Fibroblast of skin of left biceps (primary cell): ENCODE measurements around the gene YIF1A.
"Not testable (repeated sequence)": the region's sequence is repeated elsewhere in the genome, so short reads cannot be mapped to it uniquely, and the experiment has no call there.

ENCODE experiments used
- DNase-seq, 2 experiments: peaks; one replicate each; pipeline ENCODE4 v3.0.0-alpha.2; 2013; ENCODE audit warnings: low read depth in 2 of 2

Gene YIF1A

DNA sequence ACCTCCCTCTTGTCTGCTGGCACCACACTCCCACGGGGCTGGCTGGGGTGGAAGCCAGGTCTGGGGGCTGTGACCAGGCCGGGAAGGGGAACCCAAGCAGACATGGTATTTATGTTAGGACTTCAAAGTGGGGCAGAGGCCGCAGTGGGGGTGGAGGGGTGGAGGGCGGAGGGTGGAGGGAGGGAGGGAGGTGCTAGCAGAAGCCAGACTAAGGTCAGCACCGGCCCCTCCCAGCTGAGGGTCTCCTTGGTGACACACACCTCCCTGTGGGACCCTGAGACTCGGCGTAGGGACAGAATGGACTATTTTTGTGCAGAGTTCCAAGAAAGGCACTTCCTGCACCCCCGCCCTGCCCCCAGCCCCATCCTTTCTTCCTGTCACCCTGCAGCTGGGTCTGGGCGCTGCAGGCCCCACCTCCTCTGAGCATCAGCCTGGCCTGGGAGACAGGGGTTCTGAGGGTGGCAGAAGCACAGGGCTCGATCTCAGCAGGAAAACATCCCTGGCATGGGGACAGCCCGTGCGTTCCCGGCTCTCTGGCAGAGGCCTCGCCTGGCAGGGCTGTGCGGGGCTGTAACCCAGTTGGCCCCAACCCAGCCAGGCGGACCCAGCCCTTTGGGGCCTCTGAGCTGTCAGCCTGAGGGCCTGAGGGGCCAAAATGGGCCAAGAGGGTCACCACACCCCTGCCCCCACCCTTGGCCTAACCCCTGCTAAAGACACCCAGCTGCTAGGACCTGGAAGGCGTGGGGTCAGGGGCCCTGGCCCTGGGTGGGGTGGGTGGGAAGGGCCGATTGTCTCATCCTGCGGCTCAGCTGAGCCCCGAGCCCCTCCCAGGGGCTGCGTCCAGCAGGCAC is 37.5 kb upstream of the YIF1A start:
- no peak for DNase-seq

DNA sequence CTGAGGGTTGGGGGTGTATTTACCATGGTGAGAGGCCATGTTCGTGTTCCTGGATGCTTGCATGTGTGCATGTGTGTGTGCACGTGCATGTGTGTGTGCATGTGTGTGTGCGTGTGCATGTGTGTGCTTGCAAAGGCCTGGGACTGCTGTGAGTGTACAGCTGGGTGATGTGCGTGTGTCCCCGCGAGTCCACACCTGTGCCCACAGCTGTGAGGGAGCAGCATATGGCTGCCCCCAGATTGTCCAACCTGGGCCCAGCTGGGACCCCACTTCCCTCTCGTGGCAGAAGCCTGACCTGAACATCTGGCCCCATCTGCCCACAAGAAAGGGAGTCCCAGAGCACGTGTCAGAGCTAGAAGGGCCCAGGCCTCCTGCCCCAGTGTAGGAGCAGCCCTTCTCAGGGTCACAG is 36.3 kb upstream of the YIF1A start:
- no peak for DNase-seq

DNA sequence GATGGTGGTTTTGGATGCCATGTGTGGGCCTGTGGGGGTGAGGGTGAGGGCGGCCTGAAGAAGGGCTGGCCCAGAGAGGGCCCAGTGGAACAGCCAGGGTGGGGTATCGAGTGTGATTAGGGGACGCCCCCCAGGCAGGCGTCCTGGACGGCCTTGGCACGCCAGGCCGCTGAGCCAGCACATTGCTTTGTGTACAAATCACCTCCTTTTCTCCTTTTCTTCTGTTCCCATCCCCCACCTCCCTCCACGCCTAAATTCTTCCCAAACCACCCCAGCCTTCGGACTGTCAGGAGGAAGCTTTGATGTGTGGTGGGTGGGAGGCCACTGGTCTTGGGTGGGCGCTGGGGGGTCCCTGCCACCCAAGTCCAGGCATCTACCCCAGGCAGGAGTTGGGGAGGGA is 35.7 kb upstream of the YIF1A start:
- DNase-seq, result peak in 1 of 2 experiments; percentile 29

DNA sequence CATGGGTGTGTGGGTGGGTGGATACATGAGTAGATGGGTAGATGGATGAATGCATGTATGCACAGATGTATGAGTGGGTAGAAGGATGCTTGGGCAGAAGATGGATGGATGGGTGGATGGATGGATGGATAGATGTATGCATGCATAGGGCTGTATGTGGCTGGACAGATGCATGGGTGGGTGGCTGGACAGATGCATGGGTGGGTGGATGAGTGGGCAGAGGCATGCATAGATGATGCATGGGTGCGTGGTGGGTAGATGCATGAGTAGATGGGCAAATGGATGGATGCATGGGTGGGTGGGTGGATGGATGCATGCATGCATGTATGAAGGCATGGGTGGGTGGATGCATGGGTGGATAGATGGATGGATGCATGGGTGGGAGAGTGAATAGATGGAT is 34.7 kb upstream of the YIF1A start:
- no peak for DNase-seq

DNA sequence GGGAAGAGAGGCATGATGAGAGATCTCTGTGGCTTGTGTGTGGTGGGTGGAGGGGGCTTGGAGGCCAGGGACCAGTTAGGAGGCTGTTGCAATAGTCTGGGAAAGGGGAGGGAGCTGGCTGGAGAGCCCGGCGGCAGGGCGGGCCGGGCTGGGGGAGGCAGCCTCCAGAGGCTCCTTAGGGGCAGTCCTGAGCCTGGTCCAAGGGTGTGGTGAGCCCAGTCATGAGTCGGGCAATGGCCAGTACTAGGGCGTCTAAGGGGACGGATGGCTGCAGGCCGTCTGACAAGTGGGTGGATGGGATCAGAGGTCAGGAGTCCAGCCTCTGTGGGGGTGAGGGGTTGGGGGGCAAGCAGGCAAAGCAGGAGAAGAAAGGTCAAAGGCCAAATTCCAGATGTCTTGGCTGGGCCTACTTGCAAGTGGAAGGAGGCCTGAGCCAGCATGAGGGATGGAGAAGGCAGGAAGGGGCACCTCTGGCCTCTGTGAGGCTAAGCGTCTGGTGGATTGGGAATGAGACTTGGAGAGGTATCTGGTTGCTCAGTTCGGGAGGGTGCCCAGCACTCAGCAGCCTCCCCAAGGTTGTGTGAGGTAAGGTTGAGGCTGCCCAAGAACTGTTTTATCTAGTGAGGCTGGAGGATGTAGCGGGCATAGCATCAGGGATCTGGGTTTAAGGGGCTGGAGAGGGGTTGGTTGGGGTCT is 33.9 kb upstream of the YIF1A start:
- no peak for DNase-seq

DNA sequence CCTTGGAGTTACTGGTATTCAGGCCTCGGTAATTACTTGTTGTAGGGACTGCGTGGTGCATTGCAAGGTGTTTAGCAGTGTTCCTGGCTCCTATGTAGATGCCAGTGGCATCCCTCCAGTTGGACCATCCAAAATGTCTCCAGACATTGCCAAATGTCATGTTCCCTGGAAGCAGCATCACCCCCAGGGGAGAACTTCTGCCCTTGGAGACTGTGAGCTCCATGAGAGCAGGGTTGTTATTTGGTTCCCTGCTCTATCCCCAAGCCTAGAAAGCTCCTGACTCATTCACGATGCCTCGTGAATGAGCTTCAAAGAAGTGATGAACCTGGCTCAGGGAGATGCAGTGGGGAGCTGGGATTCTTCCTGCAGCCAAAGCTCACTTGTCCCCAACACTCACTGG is 32.7 kb upstream of the YIF1A start:
- no peak for DNase-seq

DNA sequence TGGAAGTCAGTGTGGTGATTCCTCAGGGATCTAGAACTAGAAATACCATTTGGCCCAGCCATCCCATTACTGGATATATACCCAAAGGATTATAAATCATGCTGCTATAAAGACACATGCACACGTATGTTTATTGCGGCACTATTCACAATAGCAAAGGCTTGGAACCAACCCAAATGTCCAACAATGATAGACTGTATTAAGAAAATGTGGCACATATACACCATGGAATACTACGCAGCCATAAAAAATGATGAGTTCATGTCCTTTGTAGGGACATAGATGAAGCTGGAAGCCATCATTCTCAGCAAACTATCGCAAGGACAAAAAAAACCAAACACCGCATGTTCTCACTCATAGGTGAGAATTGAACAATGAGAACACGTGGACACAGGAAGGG is 31.8 kb upstream of the YIF1A start:
- not testable (repeated sequence) for DNase-seq

DNA sequence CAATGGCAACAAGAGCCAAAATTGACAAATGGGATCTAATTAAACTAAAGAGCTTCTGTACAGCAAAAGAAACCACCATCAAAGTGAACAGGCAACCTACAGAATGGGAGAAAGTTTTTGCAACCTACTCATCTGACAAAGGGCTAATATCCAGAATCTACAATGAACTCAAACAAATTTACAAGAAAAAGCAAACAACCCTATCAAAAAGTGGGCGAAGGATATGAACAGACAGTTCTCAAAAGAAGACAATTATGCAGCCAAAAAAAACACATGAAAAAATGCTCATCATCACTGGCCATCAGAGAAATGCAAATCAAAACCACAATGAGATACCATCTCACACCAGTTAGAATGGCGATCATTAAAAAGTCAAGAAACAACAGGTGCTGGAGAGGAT is 31.3 kb upstream of the YIF1A start:
- DNase-seq, result not testable (repeated sequence)

DNA sequence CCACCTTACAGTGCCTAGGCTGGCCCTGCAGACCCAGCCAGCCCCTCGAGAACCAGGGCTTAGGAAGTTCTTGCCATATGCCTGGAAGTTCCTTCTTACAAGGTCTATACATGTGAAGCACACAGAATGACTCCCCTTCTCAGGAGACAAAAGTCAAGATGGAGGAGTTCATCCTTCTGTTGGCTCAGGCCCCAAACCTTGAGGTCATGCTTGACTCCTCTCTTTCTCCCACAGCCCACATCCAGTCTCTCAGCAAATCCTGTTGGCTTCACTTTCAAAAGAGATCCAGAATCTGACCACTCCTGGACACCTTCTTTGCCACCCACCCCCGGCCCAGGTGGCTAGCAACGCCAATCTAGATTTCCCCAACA is 29.6 kb upstream of the YIF1A start:
- no peak for DNase-seq

DNA sequence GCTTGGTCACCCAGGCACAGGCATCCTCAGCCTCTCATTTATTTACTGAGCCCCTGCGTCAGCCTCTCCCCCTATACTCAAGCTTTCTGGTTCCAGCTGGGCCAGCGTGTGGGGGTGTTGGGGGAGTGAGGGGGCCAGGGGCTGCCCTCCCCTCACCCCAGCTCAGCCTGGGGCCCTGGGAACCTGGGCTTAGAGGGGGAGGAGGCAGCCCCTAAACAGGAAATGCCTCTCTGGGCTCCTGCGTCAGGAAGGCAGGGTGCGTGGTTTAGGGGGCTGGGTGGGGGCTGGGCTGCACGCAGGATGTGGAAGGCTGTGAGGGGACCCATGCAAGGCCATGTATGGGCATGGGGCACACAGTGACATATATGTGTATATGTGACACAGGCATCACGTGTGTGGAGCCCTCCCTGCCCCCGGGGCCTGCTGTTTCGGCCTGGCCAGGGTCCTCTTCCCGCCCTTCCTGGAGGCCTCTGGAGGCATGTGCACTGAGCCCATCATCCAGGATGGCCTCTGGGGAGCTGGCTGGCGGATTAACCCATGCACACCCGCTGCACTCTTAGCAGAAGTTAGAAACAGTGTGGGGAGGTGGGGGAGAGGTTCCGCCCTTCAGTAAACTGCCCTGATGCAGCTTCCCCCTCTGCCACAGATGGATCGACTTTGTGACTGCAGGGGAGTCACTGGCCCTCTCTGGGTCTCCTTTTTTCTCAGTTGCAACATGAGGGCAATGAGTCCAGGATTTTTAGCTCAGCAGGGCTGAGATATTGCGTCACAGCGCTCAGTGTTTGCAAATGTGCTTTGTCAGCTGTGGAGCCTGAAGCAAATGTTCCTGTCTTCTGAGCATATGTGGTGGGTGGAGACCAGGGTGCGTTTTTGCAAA is 29.0 kb upstream of the YIF1A start:
- peak; percentile 76 to 79 for DNase-seq

DNA sequence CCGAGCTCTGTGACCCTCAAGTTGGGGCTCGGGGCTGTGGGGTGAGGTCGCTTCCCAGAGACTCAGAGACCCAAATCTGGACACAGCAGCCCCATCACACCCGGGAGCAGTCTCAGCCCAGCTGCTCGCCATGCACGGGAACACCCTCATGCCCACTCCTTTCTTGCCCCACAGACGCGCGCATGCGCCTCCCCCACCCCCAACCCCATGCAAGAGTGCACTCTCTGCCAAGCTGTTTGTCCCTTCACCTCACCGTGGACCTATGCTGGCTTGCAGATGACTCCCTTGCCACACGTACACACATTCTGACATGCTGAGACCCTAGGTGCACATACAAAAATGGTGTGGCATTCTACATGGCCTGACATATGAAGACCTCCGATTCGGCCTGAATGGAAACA is 28.4 kb upstream of the YIF1A start:
- DNase-seq, result peak; percentile 35 to 48

DNA sequence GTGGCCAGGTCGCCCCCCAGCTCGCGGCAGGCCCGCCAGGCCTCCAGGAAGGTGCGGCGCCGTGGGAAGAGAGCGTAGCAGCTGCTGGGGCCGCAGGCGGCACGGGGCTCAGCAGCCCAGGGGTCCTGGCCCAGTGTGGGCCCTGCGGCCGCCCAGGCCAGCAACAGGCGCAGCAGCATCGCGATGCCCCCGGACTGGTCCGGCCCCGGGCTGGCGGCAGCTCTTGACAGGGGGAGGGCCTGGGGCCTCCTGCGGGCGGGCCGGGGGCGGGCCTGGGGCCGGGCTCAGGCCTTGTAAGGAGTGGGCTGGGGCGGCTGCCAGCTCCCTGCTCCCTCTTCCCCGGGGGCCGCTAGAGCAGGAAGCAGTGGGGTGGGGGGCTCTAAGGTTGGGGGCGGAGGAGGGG is 27.9 kb upstream of the YIF1A start, which contains the start of gene CD248:
Gene CD248 (minus strand): TSS at position 196 of the 403 bp plus-strand sequence. CDS start 17 bp downstream, at position 179.
- peak; percentile 80 for DNase-seq

DNA sequence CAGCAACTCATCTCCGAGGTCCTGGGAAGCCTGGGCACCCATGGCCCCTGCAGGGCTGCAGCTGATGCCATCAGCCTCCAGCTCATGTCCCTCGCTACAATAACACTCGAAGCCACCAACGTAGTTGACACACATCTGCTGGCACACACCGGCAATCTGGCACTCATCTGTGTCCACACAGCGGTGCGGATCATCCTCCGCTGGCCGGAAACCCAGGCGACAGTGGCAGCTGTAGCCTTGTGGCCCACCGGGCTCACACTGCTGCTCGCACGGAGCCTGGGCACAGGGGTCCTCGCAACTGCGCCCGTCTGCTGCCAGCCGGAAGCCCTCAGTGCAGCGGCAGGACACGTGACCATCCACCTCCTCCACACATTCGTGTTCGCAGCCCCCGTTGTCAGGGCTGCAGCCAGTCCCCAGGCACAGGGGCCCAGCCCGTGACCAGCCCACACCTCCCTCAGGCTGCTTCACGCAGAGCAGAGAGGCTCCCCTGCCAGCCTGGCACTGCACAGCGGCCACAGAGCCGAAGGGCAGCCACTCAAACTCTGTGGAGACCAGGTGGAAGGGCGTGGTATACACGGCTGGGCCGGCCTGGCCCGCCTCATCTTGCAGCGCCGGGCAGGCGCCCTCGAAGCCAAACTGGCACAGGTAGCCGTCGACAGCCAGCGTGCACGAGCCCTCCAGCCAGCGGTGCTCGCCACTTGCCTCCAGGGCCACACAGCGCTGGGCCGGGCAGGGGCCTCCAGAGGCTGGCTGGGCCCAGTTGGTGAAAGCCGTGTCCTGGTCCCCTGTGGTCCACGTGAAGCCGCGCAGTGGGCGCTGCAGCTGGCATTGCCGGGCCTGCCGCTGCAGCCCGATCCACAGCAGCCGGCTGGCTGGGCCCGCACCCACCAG is 27.2 kb upstream of the YIF1A start:
- DNase-seq, result no peak

DNA sequence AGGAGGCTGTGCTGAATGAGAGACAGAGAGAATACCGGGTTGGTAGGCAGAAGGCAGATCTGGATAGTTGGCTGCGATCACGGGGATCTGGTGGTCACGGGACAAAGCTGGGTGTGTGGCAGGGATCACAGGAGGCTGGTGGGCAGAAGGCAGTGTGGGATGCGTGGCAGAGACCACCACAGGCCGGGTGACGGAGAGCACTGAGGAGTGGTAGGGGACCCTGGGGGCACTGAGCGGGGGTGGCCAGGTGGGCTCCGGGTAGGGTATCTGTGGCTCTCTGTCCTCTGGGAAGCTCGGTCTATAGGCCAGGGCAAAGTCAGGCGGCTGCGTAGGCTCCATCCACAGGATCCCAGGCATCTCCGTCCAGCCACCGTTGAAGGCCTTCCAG is 26.5 kb upstream of the YIF1A start:
- no peak for DNase-seq

DNA sequence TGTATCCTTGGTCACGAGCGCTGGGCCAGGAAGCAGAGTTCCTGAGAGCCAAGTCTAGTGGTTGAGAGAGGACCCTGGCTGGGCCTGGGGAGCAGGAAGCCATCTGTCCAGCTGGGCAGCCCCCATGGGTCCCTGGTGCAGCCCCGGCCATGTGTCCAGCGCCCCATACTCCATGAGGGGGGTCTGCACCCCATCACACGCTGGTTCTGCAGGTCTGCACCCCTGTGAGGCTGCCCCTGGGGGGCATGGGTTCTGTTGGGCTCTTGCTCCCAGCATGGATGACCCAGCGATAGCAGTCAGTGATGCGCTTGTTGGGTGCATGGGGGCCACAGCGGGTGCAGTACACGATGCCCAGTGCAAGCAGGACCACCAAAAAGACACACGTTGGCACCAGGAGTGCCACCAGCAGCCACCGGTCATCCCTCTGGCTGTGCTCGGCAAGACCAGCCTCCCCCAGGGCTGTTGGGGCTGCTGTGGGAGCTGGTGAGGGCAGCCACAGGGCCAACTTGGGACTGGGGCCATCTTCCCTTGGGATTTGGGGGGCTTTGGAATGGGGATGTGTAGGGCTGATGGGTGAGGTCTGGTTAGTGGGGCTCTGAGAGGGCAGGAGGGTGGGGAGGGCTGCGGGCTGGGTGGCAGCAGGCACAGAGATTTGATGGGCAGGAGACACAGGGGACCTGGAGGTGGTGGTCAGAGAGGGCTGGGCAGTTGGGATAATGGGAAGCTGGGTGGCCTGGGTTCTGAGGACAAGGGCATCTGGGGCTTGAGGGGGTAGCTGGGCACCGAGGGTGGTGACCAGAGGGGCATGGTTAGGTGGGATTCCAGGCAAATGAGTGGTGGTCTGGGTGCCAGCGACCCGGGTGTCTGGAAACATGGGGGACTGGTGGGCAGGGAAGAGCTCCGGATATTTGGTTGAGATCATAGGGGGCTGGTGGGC is 25.9 kb upstream of the YIF1A start:
- no peak for DNase-seq

DNA sequence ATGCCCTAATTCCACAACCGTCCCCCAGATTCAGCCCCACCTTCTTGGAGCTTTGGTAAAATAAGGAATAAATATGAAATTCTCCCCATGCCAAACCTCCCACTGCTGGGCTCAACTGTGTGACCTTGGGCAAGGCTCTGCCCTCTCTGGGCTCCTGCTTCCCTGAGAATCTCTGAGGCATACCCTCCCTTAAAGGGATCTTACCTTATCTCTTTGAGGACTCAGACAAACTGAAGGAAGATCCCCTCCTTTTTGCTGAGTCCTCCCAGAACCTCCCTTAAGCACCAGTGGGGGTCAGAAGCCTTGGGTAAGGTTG is 25.2 kb upstream of the YIF1A start:
- DNase-seq, result no peak

DNA sequence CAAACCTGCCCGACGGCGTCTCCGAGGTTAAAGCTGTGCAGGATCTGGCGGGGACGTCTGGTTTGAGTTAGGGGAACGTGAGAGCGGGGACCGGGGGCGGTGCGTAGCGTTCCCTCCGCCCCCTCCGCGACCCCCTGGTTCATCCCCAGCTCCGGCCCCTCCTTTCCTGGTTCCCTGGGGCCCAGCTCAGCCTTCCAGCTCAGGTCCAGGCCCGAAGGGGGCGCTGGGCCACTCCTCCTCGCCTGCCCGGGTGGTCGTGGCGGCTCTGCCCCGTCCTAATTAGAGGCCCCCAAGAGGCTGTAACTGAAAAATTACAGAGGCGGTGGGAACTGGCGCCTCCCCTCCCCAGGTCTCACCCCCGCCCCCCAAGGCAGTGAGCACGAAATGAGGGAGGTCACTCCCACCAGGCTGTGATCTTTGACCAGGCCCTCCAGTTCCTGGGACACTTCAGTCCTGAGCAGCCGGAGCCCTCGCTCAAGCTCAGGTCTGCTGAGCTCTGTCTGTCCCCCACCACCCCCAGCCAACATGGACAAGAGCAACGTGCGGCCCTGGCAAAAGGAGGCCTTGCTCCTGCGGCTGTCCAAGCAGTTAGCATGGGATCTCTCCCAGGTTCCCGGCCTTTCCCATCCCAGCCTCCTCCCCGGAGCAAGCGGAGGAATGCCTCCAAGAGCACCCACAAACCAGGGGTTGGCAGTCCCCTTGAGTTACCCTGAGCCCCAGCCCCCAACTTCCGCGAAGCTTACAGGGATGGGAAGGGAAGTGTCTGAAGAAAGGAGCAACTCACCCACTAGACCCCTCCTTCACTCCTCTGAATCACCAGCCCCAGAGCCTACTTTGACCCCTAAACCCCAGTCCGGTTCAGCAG is 24.6 kb upstream of the YIF1A start:
- no peak for DNase-seq

DNA sequence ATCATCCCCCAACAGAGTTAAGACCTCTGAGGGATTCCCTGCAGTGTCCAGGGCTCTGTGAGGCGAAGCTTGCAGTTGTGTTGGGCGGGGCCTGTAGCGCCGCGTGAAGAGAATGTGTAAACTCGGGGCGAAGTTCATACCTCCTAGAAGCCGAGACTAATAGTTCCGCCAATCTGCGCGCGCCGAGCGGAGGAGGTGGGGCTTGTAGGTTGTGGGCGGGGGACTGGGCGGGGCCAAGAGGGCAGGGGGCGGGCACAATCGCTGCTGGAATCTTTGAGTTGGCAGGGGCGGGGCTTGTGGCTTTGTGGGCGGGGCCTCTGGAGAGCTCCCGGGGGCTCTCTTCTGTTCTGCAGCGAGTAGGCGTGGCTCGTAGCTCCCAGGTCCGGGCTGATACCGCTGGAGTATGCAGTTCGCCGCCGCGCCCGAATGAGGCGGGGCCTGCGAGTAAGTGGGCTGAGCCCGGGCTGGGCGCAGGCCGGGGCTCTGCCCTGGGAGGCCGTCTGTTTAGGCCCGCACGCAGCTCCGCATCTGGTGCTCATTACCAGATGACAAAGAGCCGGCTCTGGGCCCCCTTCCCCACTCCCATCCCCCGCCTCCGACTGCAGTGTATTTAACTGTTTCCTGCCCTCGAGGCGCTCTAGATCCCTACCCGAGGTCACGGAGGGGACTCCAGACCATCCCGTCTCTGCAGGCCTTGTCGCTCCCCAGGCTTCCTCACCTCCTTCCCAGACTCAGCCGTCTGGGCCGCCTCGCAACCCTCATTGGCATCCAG is 23.8 kb upstream of the YIF1A start:
- DNase-seq, result peak; percentile 99
